Natural killer cell (primary cell): ENCODE measurements around the gene CXCL3. TPM values are rescaled to one million over a fixed set of nuclear protein-coding genes. Genes with fewer than 3 reads are reported as not detected.

Experiments used
- ATAC-seq, 3 donors: fragments of 150-1000 bp in 2 of 3; fragments of 200-7000 bp in 1 of 3; cut with Tn5 transposase; 1 replicate in 1 of 3; 2 replicates in 2 of 3; pipeline ENCODE4 v1.10.0; 2021; ENCODE audit warnings: mild to moderate bottlenecking in 2 of 3, moderate library complexity in 2 of 3
- DNase-seq, 2 donors: peaks; one replicate each; pipeline versions ENCODE4 v3.0.0 to v3.0.0-alpha.2; 2013 to 2021; ENCODE audit warnings: mixed read lengths in 1 of 2
- H3K27ac ChIP-seq: one replicate; pipeline ENCODE4 v1.5.1; 2013; ENCODE audit warnings: mild to moderate bottlenecking, low read length
- H3K27me3 ChIP-seq: one replicate; pipeline ENCODE4 v1.6.1; 2013; ENCODE audit warnings: low read length; ENCODE audit not compliant: control insufficient read depth, insufficient read depth
- H3K36me3 ChIP-seq: one replicate; pipeline ENCODE4 v1.6.1; 2013; ENCODE audit warnings: low read length; ENCODE audit not compliant: control insufficient read depth, insufficient read depth
- H3K4me1 ChIP-seq: one replicate; pipeline ENCODE4 v1.6.1; 2013; ENCODE audit warnings: low read length; ENCODE audit not compliant: control insufficient read depth, insufficient read depth
- H3K4me3 ChIP-seq: one replicate; pipeline ENCODE4 v1.5.1; 2013; ENCODE audit warnings: low read length
- H3K9me3 ChIP-seq: one replicate; pipeline ENCODE4 v1.6.1; 2013; ENCODE audit warnings: low read length; ENCODE audit not compliant: control insufficient read depth, insufficient read depth
- H3K27ac Mint-ChIP-seq, 2 donors: one replicate each; pipeline ENCODE4 v1.8.0; 2022; ENCODE audit warnings: mild to moderate bottlenecking in 2 of 2, mixed read lengths in 2 of 2, moderate library complexity in 1 of 2
- H3K27me3 Mint-ChIP-seq, 2 donors: one replicate each; pipeline ENCODE4 v1.8.0; 2022; ENCODE audit warnings: low read depth in 2 of 2, mixed read lengths in 2 of 2
- H3K36me3 Mint-ChIP-seq: one replicate; pipeline ENCODE4 v1.8.0; 2022; ENCODE audit warnings: mixed read lengths
- H3K4me1 Mint-ChIP-seq, 2 donors: one replicate each; pipeline ENCODE4 v1.8.0; 2022; ENCODE audit warnings: mixed read lengths in 2 of 2
- H3K4me3 Mint-ChIP-seq: one replicate; pipeline ENCODE4 v1.8.0; 2022; ENCODE audit warnings: mild to moderate bottlenecking, moderate library complexity, mixed read lengths
- H3K9me3 Mint-ChIP-seq, 2 donors: one replicate each; pipeline ENCODE4 v1.8.0; 2022; ENCODE audit warnings: mixed read lengths in 2 of 2
- CTCF ChIP-seq: fragments of 200-600 bp; IDR thresholded peaks from one replicate; pipeline ENCODE4 v1.8.0; 2022; ENCODE audit warnings: antibody characterized with exemption
- intact Hi-C: fragments of 100-400 bp; cut with micrococcal nuclease; formaldehyde crosslinking; loops from one replicate; pipeline ENCODE4 v1.14.2; 2022
- total RNA-seq, 4 donors: library from RNA; stranded (reverse); fragments of 120-200 nt in 1 of 4; gene quantifications; one replicate each; pipeline versions ENCODE4 v1.2.3 to v1.2.4, GENCODE V29; 2013 to 2022

The CXCL3 gene
- total RNA-seq, 3 donors from 2014 or later (not counting 1 experiment from before 2014, with no cell fraction given): 1.1 to 6.6 (median 3.5) TPM

DNA sequence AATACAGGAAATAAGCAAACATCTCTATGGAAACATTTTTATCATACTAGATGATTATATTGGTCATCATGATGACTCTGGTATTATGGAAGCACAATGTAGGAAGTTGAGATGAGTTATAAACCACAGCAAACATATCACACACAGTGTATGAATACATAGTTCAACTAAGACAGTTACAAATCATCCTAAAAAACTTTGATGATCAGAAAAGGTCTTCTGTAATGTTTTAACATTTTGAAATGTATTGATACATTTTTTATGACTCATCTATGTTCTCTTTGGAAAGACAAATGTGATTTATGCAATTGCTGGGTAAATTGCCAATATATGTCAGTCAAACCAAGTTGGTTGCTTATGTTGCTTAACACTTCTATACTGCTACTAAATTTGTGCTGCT is 4.8 kb downstream of the CXCL3 start:
- H3K27me3 Mint-ChIP-seq: peaks cover 16 to 24% of the 10 kb centered on the region in 2 donors

GRCh38 chr4:74032064-74032463 is 6.4 kb downstream of the CXCL3 start:
- H3K27me3 Mint-ChIP-seq: peaks cover 12 to 14% of the 10 kb centered on the region in 2 donors

More for the DNA sequence above, 4.8 kb downstream of the CXCL3 start:
- Histone ChIP-seq H3K36me3 (no peaks in the 10 kb centered on the region), H3K9me3 (no peaks in the 10 kb centered on the region), H3K27me3 (peaks cover 6% of the 10 kb centered on the region), H3K27ac (no peak overlapping the region), H3K4me3 (no peak overlapping the region), H3K4me1 (peaks cover 8% of the 10 kb centered on the region)
- TF ChIP-seq CTCF: no peak
- Mint-ChIP-seq H3K27ac (no peak overlapping the region), H3K9me3 (peaks cover 0 to 4% of the 10 kb centered on the region in 2 donors), H3K4me1 (peaks cover 7% of the 10 kb centered on the region in 2 donors), H3K36me3 (no peaks in the 10 kb centered on the region), H3K4me3 (no peak overlapping the region)
- DNase-seq (no peak), ATAC-seq (no peak)
- intact Hi-C loops: no loop called here

GRCh38 chr4:74031576-74031975 is 6.9 kb downstream of the CXCL3 start:
- DNase-seq (no peak), ATAC-seq (no peak)
- Histone ChIP-seq H3K27ac (no peak overlapping the region), H3K27me3 (no peaks in the 10 kb centered on the region), H3K36me3 (no peaks in the 10 kb centered on the region), H3K4me1 (no peaks in the 10 kb centered on the region), H3K9me3 (no peaks in the 10 kb centered on the region), H3K4me3 (no peak overlapping the region)
- Mint-ChIP-seq H3K9me3 (peaks cover 0 to 7% of the 10 kb centered on the region in 2 donors), H3K27ac (no peak overlapping the region), H3K36me3 (no peaks in the 10 kb centered on the region), H3K4me3 (no peak overlapping the region), H3K27me3 (peaks cover 12 to 14% of the 10 kb centered on the region in 2 donors), H3K4me1 (no peaks in the 10 kb centered on the region)
- TF ChIP-seq CTCF: no peak
- intact Hi-C loops: no loop called here

More at GRCh38 chr4:74032064-74032463, 6.4 kb downstream of the CXCL3 start:
- ATAC-seq: no peak
- no peak for DNase-seq
- Histone ChIP-seq H3K4me3 (no peak overlapping the region), H3K9me3 (no peaks in the 10 kb centered on the region), H3K4me1 (no peaks in the 10 kb centered on the region), H3K36me3 (no peaks in the 10 kb centered on the region), H3K27ac (no peak overlapping the region), H3K27me3 (peaks cover 2% of the 10 kb centered on the region)
- Mint-ChIP-seq H3K36me3 (no peaks in the 10 kb centered on the region), H3K4me3 (no peak overlapping the region), H3K4me1 (no peaks in the 10 kb centered on the region), H3K9me3 (peaks cover 0 to 7% of the 10 kb centered on the region in 2 donors), H3K27ac (no peak overlapping the region)
- intact Hi-C loops: no loop called here
- TF ChIP-seq CTCF: no peak

DNA sequence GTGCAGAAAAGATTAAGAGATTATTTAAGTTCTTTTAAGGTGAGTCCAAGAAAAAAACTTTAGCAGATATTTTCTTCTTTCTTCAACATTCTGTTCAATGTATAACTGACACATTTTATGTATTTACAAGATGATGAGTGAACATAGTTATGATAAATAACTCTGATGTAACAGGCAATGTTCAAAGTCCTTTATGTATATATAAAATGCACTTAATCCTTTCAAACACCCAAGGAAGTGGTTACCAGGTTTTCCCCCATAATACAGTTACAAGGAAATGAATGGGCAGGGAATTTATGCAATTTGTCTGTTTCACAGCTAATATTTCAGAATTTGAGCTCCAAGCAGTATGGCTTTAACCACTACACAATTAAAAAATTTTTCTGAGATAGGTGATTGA is 8.2 kb downstream of the CXCL3 start:
- Histone ChIP-seq H3K4me3 (no peak overlapping the region), H3K36me3 (no peaks in the 10 kb centered on the region), H3K9me3 (no peaks in the 10 kb centered on the region), H3K27me3 (no peaks in the 10 kb centered on the region), H3K27ac (no peak overlapping the region), H3K4me1 (no peaks in the 10 kb centered on the region)
- peaks cover 0 to 7% of the 10 kb centered on the region in 2 donors for H3K9me3 Mint-ChIP-seq
- intact Hi-C loops: no loop called here
- no peak overlapping the region for H3K27ac Mint-ChIP-seq
- peaks cover 4 to 6% of the 10 kb centered on the region in 2 donors for H3K27me3 Mint-ChIP-seq
- no peak for TF ChIP-seq CTCF
- no peaks in the 10 kb centered on the region for H3K36me3 Mint-ChIP-seq
- no peaks in the 10 kb centered on the region for H3K4me1 Mint-ChIP-seq
- ATAC-seq: no peak
- no peak overlapping the region for H3K4me3 Mint-ChIP-seq
- no peak for DNase-seq
